HG03060 (cell line): Measurements from ENCODE around the gene C4orf50.

Experiments
- ATAC-seq: cut with Tn5 transposase; IDR thresholded peaks from one replicate; pipeline ENCODE4 v1.9.1; 2021; ENCODE audit warnings: low read depth, moderate number of reproducible peaks; ENCODE audit not compliant: unreplicated experiment

The C4orf50 gene

GRCh38 chr4:5927116-5927515, 91.1 kb downstream of the C4orf50 start:
- no peak for ATAC-seq

- ATAC-seq = no peak
Measured at GRCh38 chr4:5926598-5926997, 91.6 kb downstream of the C4orf50 start.

- ATAC-seq = no peak
Measured at GRCh38 chr4:5925419-5926200, 92.6 kb downstream of the C4orf50 start.

- ATAC-seq = no peak
Measured at GRCh38 chr4:5924461-5925125, 93.6 kb downstream of the C4orf50 start.

- no peak for ATAC-seq
Measured at GRCh38 chr4:5923376-5923775, 94.9 kb downstream of the C4orf50 start.

- no peak for ATAC-seq
Measured at GRCh38 chr4:5922556-5922955, 95.7 kb downstream of the C4orf50 start.

GRCh38 chr4:5921981-5922380, 96.2 kb downstream of the C4orf50 start:
- no peak for ATAC-seq

GRCh38 chr4:5921101-5921980, 96.9 kb downstream of the C4orf50 start:
- no peak for ATAC-seq

- ATAC-seq = no peak
Measured at GRCh38 chr4:5919571-5919970, 98.7 kb downstream of the C4orf50 start.

- ATAC-seq = no peak
Measured at GRCh38 chr4:5919044-5919443, 99.2 kb downstream of the C4orf50 start.

GRCh38 chr4:5918331-5918985, 99.8 kb downstream of the C4orf50 start:
- ATAC-seq = no peak

GRCh38 chr4:5917672-5918071, 100.6 kb downstream of the C4orf50 start:
- no peak for ATAC-seq

GRCh38 chr4:5916229-5916628, 102.0 kb downstream of the C4orf50 start:
- ATAC-seq = no peak

- no peak for ATAC-seq
Measured at GRCh38 chr4:5913454-5913853, 104.8 kb downstream of the C4orf50 start.

- no peak for ATAC-seq
Measured at GRCh38 chr4:5912614-5913019, 105.6 kb downstream of the C4orf50 start.

- ATAC-seq = no peak
Measured at GRCh38 chr4:5908876-5909427, 109.3 kb downstream of the C4orf50 start.

- ATAC-seq = no peak
Measured at GRCh38 chr4:5906191-5906590, 112.0 kb downstream of the C4orf50 start.

GRCh38 chr4:5905714-5906113, 112.5 kb downstream of the C4orf50 start:
- no peak for ATAC-seq

GRCh38 chr4:5900844-5901243, 117.4 kb downstream of the C4orf50 start:
- ATAC-seq = no peak

- ATAC-seq = no peak
Measured at GRCh38 chr4:5899881-5900280, 118.3 kb downstream of the C4orf50 start.
